HEK293 (cell line): ENCODE results near the gene TRMU.
A peak's percentile ranks its signal among the peaks of the same experiment; 100 is the strongest.

Experiments used
- CTCF ChIA-PET: fragments of 350-600 bp; formaldehyde crosslinking; extraction: SDS; loops from one replicate; lab custom pipeline; 2021; ENCODE audit warnings: antibody characterized with exemption; lab: Yijun Ruan, JAX
- POLR2A ChIA-PET: fragments of 300-600 bp; formaldehyde crosslinking; extraction: SDS; loops from one replicate; lab custom pipeline; 2020; ENCODE audit warnings: antibody characterized with exemption, inconsistent platforms; lab: Yijun Ruan, JAX
- H3K27ac ChIP-seq: fragments of 200-500 bp; sonication (Bioruptor generic); 2 replicates; pipeline ENCODE4 v1.5.1; 2014; ENCODE audit warnings: low read depth, low read length, control low read depth, inconsistent platforms; ENCODE audit errors: extremely low read depth
- H3K36me3 ChIP-seq, 2 experiments: fragments of 200-500 bp in 1 of 2; sonication (Bioruptor generic) in 1 of 2; 1 replicate in 1 of 2; 2 replicates in 1 of 2; pipeline ENCODE4 v1.5.1; 2014 to 2017; ENCODE audit warnings: inconsistent platforms in 2 of 2, low read length in 2 of 2; ENCODE audit not compliant: control insufficient read depth in 2 of 2, insufficient read depth in 1 of 2
- H3K4me1 ChIP-seq: fragments of 200-500 bp; sonication (Bioruptor generic); 2 replicates; pipeline ENCODE4 v1.5.1; 2014; ENCODE audit warnings: mild to moderate bottlenecking, low read length, inconsistent platforms; ENCODE audit not compliant: control insufficient read depth, insufficient read depth
- H3K4me3 ChIP-seq: 2 replicates; pipeline ENCODE4 v1.5.1; 2011; ENCODE audit warnings: low read depth, mild to moderate bottlenecking, control low read depth, low read length, moderate library complexity
- H3K9me3 ChIP-seq: fragments of 200-500 bp; sonication (Bioruptor generic); 2 replicates; pipeline ENCODE4 v1.5.1; 2014; ENCODE audit warnings: low read depth, low read length, inconsistent platforms; ENCODE audit not compliant: control insufficient read depth, insufficient read depth
- GLI4 ChIP-seq: fragments of 450-650 bp; formaldehyde crosslinking; IDR thresholded peaks from 2 replicates; pipeline ENCODE4 v1.5.1; 2016; ENCODE audit warnings: missing biosample characterization, missing genetic modification characterization
- GLIS1 ChIP-seq: fragments of 450-650 bp; formaldehyde crosslinking; IDR thresholded peaks from 2 replicates; pipeline ENCODE4 v1.5.1; 2016; ENCODE audit warnings: missing biosample characterization, missing genetic modification characterization
- PATZ1 ChIP-seq: fragments of 450-650 bp; formaldehyde crosslinking; IDR thresholded peaks from 2 replicates; pipeline ENCODE4 v1.5.1; 2016; ENCODE audit warnings: missing biosample characterization, missing genetic modification characterization
- SALL2 ChIP-seq: fragments of 450-650 bp; formaldehyde crosslinking; IDR thresholded peaks from 2 replicates; pipeline ENCODE4 v1.5.0; 2017; ENCODE audit warnings: missing biosample characterization, mild to moderate bottlenecking, missing genetic modification characterization, borderline replicate concordance
- SCRT2 ChIP-seq: fragments of 450-650 bp; formaldehyde crosslinking; IDR thresholded peaks from 2 replicates; pipeline ENCODE4 v1.5.1; 2016; ENCODE audit warnings: missing biosample characterization, missing genetic modification characterization
- SP3 ChIP-seq: fragments of 450-650 bp; formaldehyde crosslinking; IDR thresholded peaks from 2 replicates; pipeline ENCODE4 v1.5.1; 2016; ENCODE audit warnings: missing biosample characterization, missing genetic modification characterization
- WT1 ChIP-seq: fragments of 450-650 bp; formaldehyde crosslinking; IDR thresholded peaks from 2 replicates; pipeline ENCODE4 v1.5.1; 2016; ENCODE audit warnings: missing biosample characterization, missing genetic modification characterization
- ZBTB48 ChIP-seq: fragments of 450-650 bp; formaldehyde crosslinking; IDR thresholded peaks from 2 replicates; pipeline ENCODE4 v1.5.1; 2016; ENCODE audit warnings: missing biosample characterization, missing genetic modification characterization
- ZFP37 ChIP-seq: fragments of 450-650 bp; formaldehyde crosslinking; IDR thresholded peaks from 2 replicates; pipeline ENCODE4 v1.5.1; 2016; ENCODE audit warnings: missing biosample characterization, missing genetic modification characterization
- ZFP69B ChIP-seq: fragments of 450-650 bp; formaldehyde crosslinking; IDR thresholded peaks from 2 replicates; pipeline ENCODE4 v1.5.1; 2016; ENCODE audit warnings: missing biosample characterization, missing genetic modification characterization
- ZNF114 ChIP-seq: fragments of 450-650 bp; formaldehyde crosslinking; IDR thresholded peaks from 2 replicates; pipeline ENCODE4 v1.5.0; 2017; ENCODE audit warnings: missing biosample characterization, missing genetic modification characterization
- ZNF2 ChIP-seq: fragments of 450-650 bp; formaldehyde crosslinking; IDR thresholded peaks from 2 replicates; pipeline ENCODE4 v1.5.1; 2016; ENCODE audit warnings: missing biosample characterization, missing genetic modification characterization
- ZNF202 ChIP-seq: fragments of 450-650 bp; formaldehyde crosslinking; IDR thresholded peaks from 2 replicates; pipeline ENCODE4 v1.5.1; 2016; ENCODE audit warnings: missing biosample characterization, missing genetic modification characterization, borderline replicate concordance
- ZNF266 ChIP-seq: fragments of 450-650 bp; formaldehyde crosslinking; IDR thresholded peaks from 2 replicates; pipeline ENCODE4 v1.5.1; 2016; ENCODE audit warnings: missing biosample characterization, missing genetic modification characterization, low read depth
- ZNF274 ChIP-seq, 2 experiments: fragments of 200-500 bp in 1 of 2; fragments of 450-650 bp in 1 of 2; sonication (Bioruptor generic) in 1 of 2; formaldehyde crosslinking in 1 of 2; IDR thresholded peaks; 2 replicates each; pipeline versions ENCODE4 v1.5.1 to v1.6.1; 2014 to 2016; ENCODE audit warnings: borderline replicate concordance in 1 of 2, inconsistent platforms in 1 of 2, low read length in 1 of 2, missing biosample characterization in 1 of 2, missing genetic modification characterization in 1 of 2
- ZNF335 ChIP-seq: fragments of 450-650 bp; formaldehyde crosslinking; conservative IDR thresholded peaks from 2 replicates; pipeline ENCODE4 v1.5.1; 2016; ENCODE audit warnings: missing biosample characterization, missing genetic modification characterization
- ZNF394 ChIP-seq: fragments of 450-650 bp; formaldehyde crosslinking; IDR thresholded peaks from 2 replicates; pipeline ENCODE4 v1.5.1; 2016; ENCODE audit warnings: missing biosample characterization, missing genetic modification characterization, mild to moderate bottlenecking, moderate library complexity, borderline replicate concordance
- ZNF510 ChIP-seq: fragments of 450-650 bp; formaldehyde crosslinking; IDR thresholded peaks from 2 replicates; pipeline ENCODE4 v1.5.1; 2018; ENCODE audit warnings: mild to moderate bottlenecking, missing genetic modification characterization, missing biosample characterization; ENCODE audit not compliant: insufficient replicate concordance
- ZNF518A ChIP-seq: fragments of 450-650 bp; formaldehyde crosslinking; conservative IDR thresholded peaks from 2 replicates; pipeline ENCODE4 v1.5.1; 2016; ENCODE audit warnings: low read depth, missing biosample characterization, missing genetic modification characterization
- ZNF521 ChIP-seq: fragments of 450-650 bp; formaldehyde crosslinking; IDR thresholded peaks from 2 replicates; pipeline ENCODE4 v1.5.1; 2017; ENCODE audit warnings: missing biosample characterization, mild to moderate bottlenecking, missing genetic modification characterization
- ZNF558 ChIP-seq: fragments of 450-650 bp; formaldehyde crosslinking; IDR thresholded peaks from 2 replicates; pipeline ENCODE4 v1.5.1; 2016; ENCODE audit warnings: missing biosample characterization, missing genetic modification characterization
- ZNF600 ChIP-seq: fragments of 450-650 bp; formaldehyde crosslinking; IDR thresholded peaks from 2 replicates; pipeline ENCODE4 v1.5.1; 2016; ENCODE audit warnings: missing biosample characterization, missing genetic modification characterization
- ZNF639 ChIP-seq: fragments of 450-650 bp; formaldehyde crosslinking; IDR thresholded peaks from 2 replicates; pipeline ENCODE4 v1.5.1; 2016; ENCODE audit warnings: missing biosample characterization, missing genetic modification characterization
- ZNF645 ChIP-seq: fragments of 450-650 bp; formaldehyde crosslinking; IDR thresholded peaks from 2 replicates; pipeline ENCODE4; 2016; ENCODE audit warnings: missing biosample characterization, missing genetic modification characterization
- ZNF76 ChIP-seq: fragments of 450-650 bp; formaldehyde crosslinking; IDR thresholded peaks from 2 replicates; pipeline ENCODE4; 2016; ENCODE audit warnings: low read depth, missing biosample characterization, missing genetic modification characterization, borderline replicate concordance
- ZNF830 ChIP-seq: fragments of 450-650 bp; IDR thresholded peaks from 2 replicates; pipeline ENCODE4 v1.5.0; 2018; ENCODE audit warnings: missing biosample characterization, missing genetic modification characterization, low read depth, mild to moderate bottlenecking, moderate library complexity

The TRMU gene

GRCh38 chr22:46352691-46353386, 17.3 kb downstream of the TRMU start:
- H3K27ac ChIP-seq: peak overlapping the region; percentile 48
- peaks cover 18 to 99% of the 10 kb centered on the region in 2 experiments for H3K36me3 ChIP-seq
- peaks cover 6% of the 10 kb centered on the region; the same call in 1 of the 2 replicates for H3K4me1 ChIP-seq
- CTCF ChIA-PET: interaction anchor here (0.5 to 1.5 kb wide), 6 partner anchors 15 to 1167 kb away, joined by 3 to 5 read pairs (median 3); no protein-coding TSS in a partner anchor
- POLR2A ChIA-PET: interaction anchor here (1.5 kb wide), 1 partner anchor 16 kb away, joined by 3 read pairs; no protein-coding TSS in a partner anchor
- H3K4me3 ChIP-seq: no peak overlapping the region
- no peaks in the 10 kb centered on the region for H3K9me3 ChIP-seq
- TF ChIP-seq ZNF510 (tag by site-specific recombination) (no peak), ZBTB48 (tag by site-specific recombination) (no peak), ZNF639 (tag by site-specific recombination) (0 out of 2 replicates have a peak, but pooled peaks have one; percentile 52), ZNF645 (no peak), ZNF335 (tag by site-specific recombination) (0 out of 2 replicates have a peak, but pooled peaks have one; percentile 30), ZNF274 (IDR thresholded peaks at IDR 0.05; ENCODE audit: low read length) (no peak), ZNF274 (tag by site-specific recombination; IDR thresholded peaks at IDR 0.05; ENCODE audit: borderline replicate concordance) (no peak), ZNF518A (tag by site-specific recombination) (no peak), ZFP69B (tag by site-specific recombination) (peak; percentile 43; the same call in 1 of the 2 replicates), ZNF521 (tag by site-specific recombination) (no peak), SP3 (tag by site-specific recombination) (no peak), SALL2 (tag by site-specific recombination) (no peak), ZNF830 (tag by site-specific recombination) (no peak), ZNF558 (no peak), ZNF114 (no peak), GLIS1 (tag by site-specific recombination) (peak; percentile 96), ZNF394 (tag by site-specific recombination) (no peak; the same call in 1 of the 2 replicates), PATZ1 (tag by site-specific recombination) (peak; percentile 65), WT1 (tag by site-specific recombination) (no peak), ZNF600 (peak; percentile 58; the same call in 1 of the 2 replicates), GLI4 (tag by site-specific recombination) (no peak), ZNF2 (no peak), ZNF202 (tag by site-specific recombination) (no peak), ZNF76 (no peak), ZFP37 (tag by site-specific recombination) (no peak), ZNF266 (tag by site-specific recombination) (no peak), SCRT2 (tag by site-specific recombination) (no peak)
